SHP77 treated with DMSO at 0.1 percent for 48 hours (cell line): ENCODE measurements around the gene THADA.

ENCODE experiments used
- DNase-seq: peaks from one replicate; lab custom pipeline; 2025; lab: John Stamatoyannopoulos, UW

Gene THADA

DNA sequence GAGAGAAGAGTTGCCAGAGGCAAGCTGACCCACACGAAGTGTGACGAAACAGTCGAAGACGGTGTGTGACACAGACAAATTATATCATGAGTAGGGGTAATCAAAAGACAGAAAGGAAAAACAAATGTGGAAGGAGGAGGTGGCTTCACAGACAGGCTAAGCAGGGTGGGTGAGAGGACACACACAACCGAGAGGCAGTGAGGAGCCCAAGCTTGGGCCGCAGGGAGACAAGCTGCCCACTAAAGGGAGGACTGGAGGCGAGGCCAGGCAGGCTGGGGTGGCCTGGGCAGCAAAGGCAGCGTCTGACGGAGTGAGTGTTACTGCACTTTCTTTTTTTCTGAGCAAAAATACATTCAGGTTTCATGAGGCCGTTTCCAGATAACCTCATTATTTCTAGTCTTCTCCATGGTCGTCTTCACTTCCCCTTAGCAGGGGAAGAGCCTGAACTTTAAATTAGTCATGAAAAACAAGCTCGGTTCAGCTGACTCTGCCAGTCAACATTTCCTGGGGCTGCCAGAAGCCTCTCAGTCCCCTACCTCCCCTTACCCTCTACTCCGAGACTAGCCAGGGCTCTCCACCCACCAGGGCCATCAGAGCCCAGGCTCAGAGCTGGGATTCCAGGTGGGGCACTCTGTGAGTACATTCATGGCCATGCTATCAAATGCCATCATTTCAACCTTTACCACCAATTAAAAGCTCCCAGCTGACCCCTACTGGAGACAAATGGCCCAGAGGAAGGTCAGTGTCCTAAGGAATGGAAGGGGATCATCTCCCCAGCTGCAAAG lies 355.7 kb downstream of the THADA start:
- no peak for DNase-seq

DNA sequence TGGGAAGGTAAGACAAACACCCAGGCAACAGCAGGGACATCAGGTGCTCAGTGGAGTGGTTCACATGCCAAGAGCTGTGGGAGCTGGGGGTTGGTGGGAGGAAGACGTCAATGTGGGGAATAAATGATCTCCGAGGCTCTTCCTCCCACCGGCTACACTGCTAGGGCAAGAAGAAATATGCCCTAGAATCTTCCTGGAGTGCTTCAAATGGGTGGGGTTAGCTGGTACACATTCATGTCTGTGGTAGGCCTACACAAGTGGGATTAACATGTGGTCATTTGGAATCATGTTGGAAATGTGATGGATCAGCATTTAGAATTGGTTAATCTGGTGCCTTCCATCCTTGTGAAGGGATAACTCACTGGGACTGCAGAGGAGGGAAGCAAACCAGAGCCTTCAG lies 357.0 kb downstream of the THADA start:
- no peak for DNase-seq

DNA sequence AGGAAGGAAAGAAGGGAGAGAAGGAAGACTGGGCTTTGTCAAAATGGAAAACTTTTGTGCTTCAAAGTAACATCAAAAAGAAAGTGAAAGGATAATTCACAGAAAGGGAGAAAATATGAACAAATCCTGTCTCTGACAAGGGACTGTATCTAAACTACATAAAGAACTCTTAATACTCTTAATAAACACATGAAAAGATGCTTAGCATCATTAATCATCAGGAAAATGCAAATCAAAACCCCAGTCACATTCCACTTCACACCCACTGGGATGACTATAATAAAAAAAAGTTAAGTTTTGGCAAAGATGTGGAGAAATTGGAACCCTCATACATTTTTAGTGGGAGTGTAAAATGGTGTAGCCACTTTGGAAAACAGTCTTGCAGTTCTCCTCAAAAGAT lies 357.7 kb downstream of the THADA start:
- no peak for DNase-seq

DNA sequence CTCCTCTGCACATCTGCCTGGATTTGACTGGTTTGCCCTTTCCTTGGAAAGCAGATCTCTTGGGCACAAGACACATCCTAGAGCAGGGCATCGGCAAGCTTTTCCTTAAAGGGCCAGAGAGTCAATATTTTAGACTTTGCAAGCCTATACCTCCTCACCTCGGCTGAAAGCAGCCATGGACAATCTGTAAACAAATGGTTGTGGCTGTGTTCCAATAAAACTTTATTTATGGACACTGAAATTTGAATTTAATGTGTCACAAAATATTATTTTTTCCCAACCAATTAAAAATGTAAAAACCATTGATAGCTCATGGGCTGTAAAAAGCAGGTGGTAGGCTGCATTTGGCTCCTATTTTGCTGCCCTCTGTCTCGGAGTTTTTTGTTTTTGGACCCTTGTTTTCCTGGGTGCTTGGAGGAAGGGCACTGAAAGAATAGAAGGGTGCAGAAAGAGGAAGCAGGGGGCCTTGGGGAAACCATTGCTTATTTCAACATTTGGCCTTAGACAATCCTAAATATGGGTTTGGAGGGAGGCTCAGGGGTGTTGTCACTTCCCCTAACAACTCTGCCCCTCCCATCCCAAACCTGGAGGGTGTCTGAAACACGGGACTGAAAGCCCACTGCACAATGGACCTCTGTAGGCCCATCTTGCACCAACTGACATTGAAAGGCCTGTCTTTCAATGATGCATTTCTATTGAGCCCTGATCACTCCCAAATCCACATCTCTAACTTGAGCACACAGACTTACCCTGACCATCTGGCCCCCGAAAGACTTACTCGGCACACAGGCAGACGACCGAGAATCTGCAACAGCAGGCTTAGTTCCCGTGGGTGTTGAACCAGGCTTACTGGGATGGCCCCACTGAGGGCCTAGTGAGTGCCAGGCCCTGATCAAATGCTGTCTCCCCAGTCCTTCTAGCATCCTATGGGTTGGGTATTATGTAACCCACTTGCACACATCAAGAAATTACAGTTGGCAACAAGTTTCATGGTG lies 362.3 kb downstream of the THADA start:
- DNase-seq: no peak

DNA sequence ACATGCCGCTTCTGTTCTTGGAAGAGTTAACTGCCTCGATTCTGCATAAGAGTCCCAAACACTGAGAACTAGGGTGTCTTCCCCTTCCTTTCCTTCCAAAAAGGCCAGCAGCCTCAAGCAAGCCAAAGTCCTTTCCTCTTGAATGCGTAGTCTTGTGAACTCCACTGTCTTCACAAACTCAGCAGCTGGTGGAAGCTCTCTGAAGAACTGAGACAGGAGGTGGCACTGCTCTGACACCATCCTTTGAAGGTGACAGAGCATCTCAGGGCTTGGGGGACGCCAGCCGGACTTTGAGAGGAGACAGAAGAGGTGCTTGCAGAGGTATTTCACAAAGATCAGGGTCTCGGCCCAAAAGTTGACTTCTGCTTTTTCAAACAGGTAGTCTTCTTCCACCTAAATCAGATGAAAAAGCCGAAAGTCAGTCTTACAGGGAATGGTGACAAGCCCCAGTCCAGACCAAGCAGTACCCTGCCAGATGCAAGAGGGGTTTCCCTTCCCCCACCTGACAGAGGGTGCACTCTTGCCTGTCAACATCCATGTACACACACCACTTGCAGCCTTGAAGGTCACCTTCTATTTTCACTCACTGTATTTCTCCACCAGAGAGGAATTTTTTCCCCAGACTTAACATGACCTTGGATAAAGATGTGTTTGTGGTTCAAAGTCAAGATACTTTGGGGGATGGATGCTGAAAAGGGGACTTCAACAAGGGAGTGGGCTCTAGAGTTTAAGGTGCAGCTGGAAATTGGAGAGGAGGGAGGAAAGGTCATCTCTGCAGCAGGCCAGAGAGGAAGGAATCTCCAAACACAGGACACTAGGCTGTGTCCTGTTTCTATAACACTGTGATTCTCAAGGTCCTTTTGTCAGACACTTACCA lies 364.6 kb downstream of the THADA start:
- DNase-seq: no peak

DNA sequence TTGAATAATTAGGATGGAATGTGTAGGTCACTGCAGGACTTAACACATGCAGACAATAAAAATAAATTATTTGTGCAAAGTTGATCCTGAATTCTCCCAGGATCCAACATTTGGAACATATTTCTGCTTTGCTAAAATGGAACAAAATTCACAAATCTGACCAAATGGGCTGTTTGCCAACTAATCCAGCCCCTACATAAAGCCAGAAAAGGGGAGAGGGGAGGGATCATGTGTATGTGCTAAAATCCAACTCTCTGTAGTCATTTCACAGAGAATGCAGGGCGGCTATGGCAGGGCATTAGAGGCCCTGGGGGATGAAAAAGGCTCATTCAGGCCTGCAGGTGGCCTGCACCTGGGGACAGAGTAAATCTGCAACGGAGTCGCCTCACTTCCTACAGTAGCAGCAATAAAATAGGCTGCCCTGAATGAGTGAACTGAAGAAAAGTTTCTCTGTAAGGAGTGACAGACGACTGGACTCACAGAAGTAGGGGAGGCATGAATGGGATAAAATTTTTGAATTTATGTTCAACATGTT lies 365.4 kb downstream of the THADA start:
- no peak for DNase-seq

DNA sequence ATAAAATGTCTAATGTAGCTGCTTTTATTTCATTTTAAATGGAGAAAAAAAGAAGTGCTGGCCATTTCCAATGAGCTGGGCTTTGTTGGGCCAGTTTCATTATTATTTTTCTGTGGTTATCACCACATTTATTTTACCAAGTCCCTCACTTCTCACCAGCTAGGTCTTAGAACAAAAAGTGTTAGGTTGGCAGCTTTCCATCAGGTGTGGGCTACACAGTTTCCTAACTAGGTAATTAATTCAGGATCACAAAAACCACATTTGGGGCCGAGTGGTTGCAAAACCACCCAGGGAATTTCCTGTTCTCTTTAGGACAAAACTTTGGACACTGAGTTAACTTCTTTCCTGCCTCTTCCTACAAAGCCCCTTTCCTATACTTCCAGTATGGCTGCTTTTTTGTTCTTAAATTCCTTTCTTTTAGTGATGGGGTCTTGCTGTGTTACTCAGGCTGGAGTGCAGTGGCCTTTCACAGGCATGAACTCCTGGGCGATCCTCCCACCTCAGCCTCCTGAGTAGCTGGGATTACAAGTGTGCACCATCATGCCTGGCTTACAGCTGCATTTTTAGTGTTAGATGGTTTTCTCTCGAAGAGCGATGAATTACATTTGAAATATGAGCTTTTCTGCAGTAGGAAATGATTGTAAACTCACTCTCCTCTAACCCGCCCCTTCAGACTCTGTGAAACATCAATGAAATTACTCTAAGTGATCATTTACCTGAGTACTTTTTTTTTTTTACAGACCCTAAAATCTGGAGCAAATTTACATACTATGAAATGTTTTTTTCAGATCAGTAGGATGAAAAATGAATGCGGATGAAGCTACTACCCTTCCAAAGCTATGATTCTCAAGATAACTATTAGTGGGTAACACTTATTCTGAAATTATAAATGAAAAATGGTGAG lies 366.8 kb downstream of the THADA start:
- DNase-seq: no peak

DNA sequence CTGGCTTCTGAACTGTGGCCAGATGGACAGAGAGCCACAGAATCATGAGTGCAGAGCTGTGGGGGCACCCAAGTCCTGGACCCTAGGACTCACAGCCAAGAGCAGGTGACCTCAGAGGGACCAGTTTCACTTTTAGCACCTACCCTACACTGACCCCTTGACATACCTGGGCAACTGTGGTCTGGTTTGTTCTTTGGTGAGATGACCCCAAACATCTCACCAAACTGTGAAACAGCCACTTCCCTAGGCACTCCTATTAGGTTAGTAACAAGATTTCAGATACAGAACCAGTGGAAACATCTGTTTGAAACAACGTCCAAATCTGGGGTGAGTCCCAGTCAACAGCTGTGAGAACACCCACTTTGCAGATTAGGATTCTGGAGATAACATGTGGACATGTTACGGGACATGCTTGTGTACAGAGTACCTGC lies 367.5 kb downstream of the THADA start:
- DNase-seq: no peak

DNA sequence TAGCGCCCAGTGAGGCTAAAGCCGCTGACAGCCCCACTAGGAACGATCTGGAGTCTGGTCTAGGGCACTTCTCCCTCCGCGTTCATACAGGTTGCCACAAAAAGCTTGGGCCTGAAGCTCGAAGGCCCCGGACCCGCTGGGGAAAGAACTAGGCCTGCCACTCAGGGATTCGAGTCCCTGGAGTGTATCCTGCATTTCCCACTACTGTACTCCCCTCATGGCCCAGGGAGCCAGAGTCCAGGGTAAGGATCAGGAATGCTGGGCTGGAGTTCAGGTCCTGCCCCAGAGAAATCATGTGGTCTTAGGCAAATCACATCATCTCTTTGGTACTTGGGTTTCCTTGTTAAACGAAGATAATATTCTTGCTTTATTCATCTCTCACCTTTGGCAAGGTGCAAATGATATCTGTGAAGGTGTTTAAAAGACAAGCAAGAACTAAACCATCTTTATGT lies 368.0 kb downstream of the THADA start:
- no peak for DNase-seq

DNA sequence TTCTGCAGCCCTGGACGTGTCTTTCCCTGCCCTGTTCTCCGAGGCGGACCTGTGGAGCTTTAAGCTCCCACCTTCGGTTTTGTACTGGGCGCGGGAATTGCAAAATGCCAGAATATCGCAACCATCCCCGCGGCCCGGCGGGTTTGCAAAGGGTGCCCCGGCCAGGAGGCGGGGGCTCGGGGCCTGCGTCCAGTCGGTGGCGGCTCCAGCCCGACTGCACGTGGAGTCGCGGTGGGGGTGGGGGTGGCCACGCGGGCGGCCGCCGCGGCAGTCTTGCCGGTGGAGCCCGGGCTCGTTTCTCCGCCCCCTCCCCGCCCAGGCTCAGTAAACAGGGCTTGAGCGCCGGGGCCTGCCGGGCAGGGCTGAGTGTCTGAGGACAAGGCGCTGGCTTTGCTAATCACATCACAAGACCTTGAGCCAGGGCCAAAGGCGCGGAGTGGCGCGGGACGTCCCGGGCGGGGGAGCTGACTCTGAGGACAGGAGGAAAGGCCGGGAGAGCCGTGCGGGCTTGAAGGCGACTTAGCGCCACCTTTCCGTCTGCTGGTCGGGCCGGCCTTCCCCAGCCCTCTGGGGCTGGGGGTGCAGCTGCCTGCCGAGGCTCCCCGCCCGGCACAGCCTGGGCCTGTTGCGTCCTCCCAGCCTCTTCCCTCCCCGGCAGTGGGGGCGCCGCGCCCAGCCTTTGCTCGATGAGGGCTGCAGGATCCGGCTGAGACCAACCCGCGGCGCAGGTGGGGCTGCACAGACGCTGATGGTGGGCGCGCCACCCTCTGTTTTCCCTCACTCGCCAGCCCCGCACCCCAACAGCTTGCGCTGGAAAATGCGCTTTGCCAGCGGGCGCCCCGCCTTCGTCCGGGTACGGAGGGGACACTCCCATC lies 368.6 kb downstream of the THADA start:
- DNase-seq: no peak

DNA sequence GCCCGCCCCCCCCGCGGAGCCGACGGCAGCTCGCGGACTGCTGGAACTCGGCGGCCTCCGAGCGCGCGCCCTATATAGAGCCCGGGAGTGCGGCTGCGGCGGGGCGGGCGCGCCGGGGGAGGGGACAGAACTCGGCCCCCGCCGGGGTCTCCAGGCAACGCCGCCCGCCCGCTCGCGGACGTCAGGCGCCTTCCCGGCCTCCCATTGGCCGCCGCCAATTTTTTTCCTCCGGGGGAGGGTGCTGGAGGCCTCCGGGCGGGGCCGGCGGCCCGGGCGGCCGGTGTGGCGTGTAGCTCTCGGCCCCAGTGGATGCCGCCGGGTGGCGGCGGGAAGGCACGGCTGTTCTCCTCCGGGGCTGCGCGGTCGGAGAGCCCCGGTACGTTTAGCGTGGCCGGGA lies 369.3 kb downstream of the THADA start, which contains the start of gene ZFP36L2:
TSS of gene ZFP36L2 (minus strand) at position 49 of the 397 bp plus-strand sequence. CDS start 291 bp downstream, outside the sequence.
- peak; percentile 72 for DNase-seq

DNA sequence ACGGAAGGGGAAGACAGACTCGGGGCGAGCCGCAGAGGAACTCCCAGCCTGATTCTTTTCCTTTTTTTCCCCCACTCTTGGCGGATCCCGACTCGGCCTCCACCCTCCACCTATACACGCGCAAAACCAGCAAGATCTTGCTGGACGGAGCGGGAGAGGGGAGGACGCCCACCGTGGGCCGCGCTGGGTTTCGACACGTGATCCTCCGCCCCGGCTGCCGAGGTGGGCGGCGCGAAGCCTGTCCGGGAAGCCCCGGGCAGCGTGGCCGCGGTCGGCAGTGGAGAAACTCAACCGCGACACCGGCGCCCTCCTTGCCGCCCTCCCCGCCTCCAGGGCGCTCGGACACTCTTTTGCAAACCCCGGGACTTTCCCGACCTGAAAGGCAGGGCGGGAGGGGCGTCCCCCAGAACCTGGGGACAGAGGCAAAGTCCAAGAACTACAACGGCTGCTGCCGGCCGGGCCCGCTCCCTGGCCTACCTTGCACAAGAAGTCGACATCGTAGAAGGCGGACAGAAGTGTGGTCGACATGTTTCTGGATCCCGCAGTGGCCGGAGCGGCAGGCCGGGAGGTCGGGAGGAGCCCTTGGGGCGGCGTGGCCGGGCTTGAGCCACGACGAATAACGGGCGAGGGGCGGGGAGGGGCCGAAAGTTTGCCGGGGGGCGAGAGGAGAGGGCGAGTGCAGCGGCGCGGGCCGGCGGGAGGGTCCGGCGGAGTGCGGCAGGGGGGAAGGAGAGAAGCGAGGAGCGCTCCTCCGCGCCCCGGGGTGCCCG lies 369.9 kb downstream of the THADA start:
- no peak for DNase-seq

DNA sequence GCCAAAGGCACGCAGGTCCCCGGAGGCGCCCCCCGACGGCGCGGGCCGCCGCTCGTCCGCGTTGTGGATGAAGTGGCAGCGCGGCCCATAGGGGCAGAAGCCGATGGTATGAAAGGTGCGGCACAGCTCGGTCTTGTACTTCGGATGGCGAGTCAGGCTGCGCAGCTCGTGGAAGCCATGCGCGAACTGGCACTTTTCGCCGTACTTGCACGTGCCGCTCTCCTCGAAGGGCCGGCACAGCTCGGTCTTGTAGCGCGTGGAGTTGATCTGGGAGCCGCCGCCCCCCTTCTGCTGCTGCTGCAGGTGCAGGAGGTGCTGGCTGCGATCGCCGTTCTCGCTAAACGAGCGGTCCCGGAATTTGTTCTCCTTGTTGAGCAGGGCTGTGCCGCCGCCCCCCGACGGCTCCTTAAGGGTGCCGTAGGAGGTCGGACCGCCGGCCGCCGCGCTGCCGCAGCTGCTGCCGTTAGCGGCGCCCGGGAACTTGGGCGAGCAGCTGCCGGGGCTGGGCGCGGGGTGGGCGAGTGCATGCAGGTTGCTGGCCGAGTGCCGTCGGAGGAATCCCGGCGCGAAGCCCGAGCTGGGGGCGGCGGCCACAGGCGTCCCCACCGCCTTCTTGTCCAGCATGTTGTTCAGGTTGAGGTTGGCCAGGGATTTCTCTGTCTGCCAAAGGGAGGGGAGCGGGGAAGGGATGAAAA lies 370.6 kb downstream of the THADA start:
- DNase-seq: no peak

DNA sequence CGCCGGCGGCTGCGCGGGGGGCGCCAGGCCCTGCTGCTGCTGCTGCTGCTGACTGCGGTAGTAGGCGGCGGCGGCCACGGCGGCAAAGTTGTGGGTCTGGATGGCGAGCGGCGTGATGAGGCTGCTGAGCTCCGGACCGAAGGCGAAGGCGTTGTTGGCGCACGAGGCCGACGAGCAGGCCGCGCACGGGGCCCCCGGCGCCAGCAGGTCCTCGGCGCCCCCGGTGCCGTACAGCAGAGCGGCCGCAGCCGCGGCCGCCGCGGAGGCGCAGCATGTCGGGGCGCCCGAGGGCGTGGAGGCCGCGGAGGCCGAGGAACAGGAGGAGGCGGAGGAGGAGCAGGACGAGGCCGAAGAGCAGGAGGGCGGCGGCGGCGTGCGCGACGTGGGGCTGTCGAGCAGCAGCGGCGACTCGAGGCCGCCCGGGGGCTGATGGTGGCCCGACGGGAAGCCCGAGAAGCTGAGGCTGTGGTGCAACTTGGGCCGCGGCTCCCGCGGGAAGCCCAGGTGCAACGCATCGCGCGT lies 371.2 kb downstream of the THADA start:
- DNase-seq: no peak

DNA sequence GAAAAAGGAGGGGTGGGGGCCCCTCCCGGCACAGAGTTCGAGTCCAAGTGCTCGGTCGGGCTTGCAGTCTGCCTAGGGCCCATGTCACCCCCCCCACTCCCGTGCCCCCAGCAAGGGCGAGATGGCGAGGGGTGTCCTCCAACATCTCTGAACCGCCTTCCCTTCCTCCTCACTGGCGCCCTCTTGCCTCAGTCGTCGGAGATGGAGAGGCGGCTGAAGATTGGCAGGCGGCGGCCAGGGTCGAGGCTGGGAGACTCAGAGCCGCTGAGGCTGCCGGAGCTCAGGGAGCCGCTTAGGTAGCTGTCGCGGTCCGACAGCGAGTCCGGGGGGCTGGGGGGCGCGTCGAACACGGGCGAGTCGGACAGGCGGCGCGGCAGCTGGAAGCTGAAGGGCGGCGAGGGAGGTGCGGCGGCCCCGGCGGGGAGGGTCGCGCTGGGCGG lies 371.7 kb downstream of the THADA start:
- DNase-seq: no peak

DNA sequence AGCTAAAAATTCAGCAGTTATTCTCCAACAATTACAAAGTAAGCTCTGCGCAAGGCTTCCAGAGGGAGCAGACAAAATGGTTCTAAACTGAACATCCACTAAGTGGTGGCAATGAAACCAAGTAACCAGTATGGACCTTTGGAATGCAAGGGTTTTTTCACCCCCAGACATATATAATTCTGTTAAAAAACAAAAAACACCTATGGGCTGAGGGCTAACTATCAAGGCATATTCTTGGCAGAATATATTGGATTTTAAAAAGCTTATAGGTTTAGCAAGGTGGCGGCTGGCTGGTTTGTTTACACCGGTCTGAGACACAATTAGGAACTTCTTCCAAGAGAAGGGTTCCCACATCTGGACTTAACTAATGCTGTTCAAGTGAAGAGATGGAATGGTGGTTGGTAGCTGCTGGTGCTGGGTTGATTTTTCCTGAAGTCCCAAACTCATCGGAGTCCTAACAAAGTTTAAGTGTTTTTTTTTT lies 372.3 kb downstream of the THADA start:
- DNase-seq: no peak

DNA sequence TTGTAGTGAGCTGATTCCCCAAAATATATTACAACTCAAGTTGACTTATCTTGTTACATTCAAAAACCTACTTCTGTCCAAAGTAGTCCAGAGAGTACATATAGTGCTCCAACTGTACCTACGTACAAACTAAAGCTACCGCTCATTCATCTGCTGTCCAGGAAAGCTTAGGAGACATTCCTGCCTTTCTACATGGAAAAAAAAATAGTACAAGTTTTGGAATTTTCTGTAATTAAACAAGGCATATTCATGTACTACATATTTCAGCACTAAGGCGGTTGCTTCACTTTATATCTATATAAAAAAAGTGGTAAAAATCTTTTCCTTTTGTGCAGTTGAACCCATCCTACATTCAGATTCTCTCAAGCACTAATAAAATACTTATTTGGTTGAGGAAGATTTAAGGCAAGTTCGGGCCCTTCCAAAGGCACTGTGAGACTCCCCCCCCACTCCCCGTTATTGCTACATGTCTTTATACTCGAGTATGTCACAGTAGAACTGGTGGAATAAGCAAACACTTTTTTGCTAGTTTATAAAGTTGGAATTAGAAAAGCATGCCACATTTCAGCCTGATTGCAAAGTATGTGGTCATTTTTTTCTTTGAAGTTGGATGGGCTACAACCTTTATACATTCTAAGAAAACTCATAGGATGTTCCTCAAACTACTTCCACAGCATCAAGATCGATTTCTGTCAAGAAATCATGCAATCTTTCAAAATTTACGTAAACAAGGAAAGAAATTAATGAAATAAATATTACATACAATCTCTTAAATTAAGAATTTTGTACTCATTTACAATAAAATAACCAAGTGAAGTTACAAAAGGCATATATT lies 373.1 kb downstream of the THADA start:
- no peak for DNase-seq
